Prostate gland (tissue), 2 donors: ENCODE data around the gene RDH8. TPM values are rescaled to one million over a fixed set of nuclear protein-coding genes. Genes with fewer than 3 reads are reported as not detected.

Experiments used
- DNase-seq: peaks from one replicate; pipeline ENCODE4 v3.0.0-alpha.2; 2019; ENCODE audit warnings: low spot score
- H3K27ac ChIP-seq, 2 donors: fragments of 200-600 bp; sonication (generic); 2 replicates each; pipeline ENCODE4 v1.5.1; 2017 to 2019
- H3K27me3 ChIP-seq: fragments of 200-600 bp; sonication (generic); replicated peaks from 2 replicates; pipeline ENCODE4 v1.5.1; 2019; ENCODE audit not compliant: insufficient read depth
- H3K36me3 ChIP-seq, 2 donors: fragments of 200-600 bp; sonication (generic); 1 replicate in 1 of 2; 2 replicates in 1 of 2; pipeline versions ENCODE4 v1.5.1 to v1.8.1; 2017 to 2019
- H3K4me1 ChIP-seq: fragments of 200-600 bp; sonication (generic); replicated peaks from 2 replicates; pipeline ENCODE4 v1.5.1; 2019
- H3K4me3 ChIP-seq, 2 donors: fragments of 200-600 bp; sonication (generic); 2 replicates each; pipeline ENCODE4 v1.5.1; 2017 to 2019
- H3K9me3 ChIP-seq: fragments of 200-600 bp; sonication (generic); 2 replicates; pipeline ENCODE4 v1.5.1; 2017
- POLR2A ChIP-seq: fragments of 450-650 bp; IDR thresholded peaks from one replicate; pipeline ENCODE4 v1.6.1; 2016; ENCODE audit warnings: antibody characterized with exemption, mild to moderate bottlenecking
- POLR2AphosphoS5 ChIP-seq: sonication (generic); formaldehyde crosslinking; IDR thresholded peaks from one replicate; pipeline ENCODE4 v1.6.1; 2017; ENCODE audit warnings: antibody characterized with exemption
- WGBS: methylation state at CpG from one replicate; pipeline ENCODE4 v1.1.5; 2018; 5-methylcytosine and 5-hydroxymethylcytosine counted together
- intact Hi-C: fragments of 100-400 bp; cut with DNase I; formaldehyde crosslinking; loops from one replicate; pipeline ENCODE4 v1.14.2; 2022
- total RNA-seq, 2 donors: library from RNA; depleted of rRNA; stranded (reverse); fragments of >200 nt; gene quantifications; one replicate each; pipeline ENCODE4 v1.1.0, GENCODE V29; 2016
- TF ChIP-seq, protein P1 (sequence below), 4 experiments: fragments of 200-600 bp in 2 of 4; fragments of 450-650 bp in 2 of 4; sonication (generic) in 2 of 4; IDR thresholded peaks; 1 replicate in 3 of 4; 2 replicates in 1 of 4; pipeline ENCODE4 v1.5.1; 2016 to 2019; ENCODE audit warnings: antibody characterized with exemption in 4 of 4, mild to moderate bottlenecking in 2 of 4, moderate library complexity in 2 of 4

Gene RDH8
- total RNA-seq, 2 donors from 2014 or later, result not detected

GRCh38 chr19:10026744-10027143 is 13.5 kb downstream of the RDH8 start:
- no peaks in the 10 kb centered on the region for H3K27me3 ChIP-seq
- intact Hi-C loops, result no loop called here
- H3K9me3 ChIP-seq, result no peaks in the 10 kb centered on the region
- DNase-seq, result no peak
- H3K4me1 ChIP-seq, result no peaks in the 10 kb centered on the region
- TF ChIP-seq, protein P1, sequence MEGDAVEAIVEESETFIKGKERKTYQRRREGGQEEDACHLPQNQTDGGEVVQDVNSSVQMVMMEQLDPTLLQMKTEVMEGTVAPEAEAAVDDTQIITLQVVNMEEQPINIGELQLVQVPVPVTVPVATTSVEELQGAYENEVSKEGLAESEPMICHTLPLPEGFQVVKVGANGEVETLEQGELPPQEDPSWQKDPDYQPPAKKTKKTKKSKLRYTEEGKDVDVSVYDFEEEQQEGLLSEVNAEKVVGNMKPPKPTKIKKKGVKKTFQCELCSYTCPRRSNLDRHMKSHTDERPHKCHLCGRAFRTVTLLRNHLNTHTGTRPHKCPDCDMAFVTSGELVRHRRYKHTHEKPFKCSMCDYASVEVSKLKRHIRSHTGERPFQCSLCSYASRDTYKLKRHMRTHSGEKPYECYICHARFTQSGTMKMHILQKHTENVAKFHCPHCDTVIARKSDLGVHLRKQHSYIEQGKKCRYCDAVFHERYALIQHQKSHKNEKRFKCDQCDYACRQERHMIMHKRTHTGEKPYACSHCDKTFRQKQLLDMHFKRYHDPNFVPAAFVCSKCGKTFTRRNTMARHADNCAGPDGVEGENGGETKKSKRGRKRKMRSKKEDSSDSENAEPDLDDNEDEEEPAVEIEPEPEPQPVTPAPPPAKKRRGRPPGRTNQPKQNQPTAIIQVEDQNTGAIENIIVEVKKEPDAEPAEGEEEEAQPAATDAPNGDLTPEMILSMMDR (IDR thresholded peaks at IDR 0.05), result no peak
- TF ChIP-seq POLR2A (no peak), POLR2AphosphoS5 (no peak)
- 89% methylated on average over 3 of the region's 3 CpGs for WGBS
- no peaks in the 10 kb centered on the region for H3K36me3 ChIP-seq
- H3K27ac ChIP-seq, result no peak overlapping the region
- no peak overlapping the region for H3K4me3 ChIP-seq

GRCh38 chr19:10027158-10027997 is 14.1 kb downstream of the RDH8 start:
- no peak overlapping the region for H3K27ac ChIP-seq
- H3K36me3 ChIP-seq, result no peaks in the 10 kb centered on the region
- TF ChIP-seq, protein P1 (IDR thresholded peaks at IDR 0.05), result peak; percentile 82 to 98 (median 94)
- peak; percentile 89 for TF ChIP-seq POLR2AphosphoS5
- TF ChIP-seq POLR2A, result no peak
- intact Hi-C loops, result no loop called here
- H3K4me3 ChIP-seq, result no peak overlapping the region
- no peaks in the 10 kb centered on the region for H3K9me3 ChIP-seq
- 9% methylated on average over 29 of the region's 29 CpGs for WGBS
- no peaks in the 10 kb centered on the region for H3K27me3 ChIP-seq
- DNase-seq, result peak; percentile 89
- no peaks in the 10 kb centered on the region for H3K4me1 ChIP-seq

- H3K4me1 ChIP-seq, result no peaks in the 10 kb centered on the region
- H3K27me3 ChIP-seq, result peaks cover 3% of the 10 kb centered on the region
- H3K9me3 ChIP-seq, result no peaks in the 10 kb centered on the region
- no peak for DNase-seq
- H3K27ac ChIP-seq, result no peak overlapping the region
- no peak overlapping the region for H3K4me3 ChIP-seq
- TF ChIP-seq POLR2A, result no peak
- no peak for TF ChIP-seq POLR2AphosphoS5
- TF ChIP-seq, protein P1 (IDR thresholded peaks at IDR 0.05), result no peak
- intact Hi-C loops, result no loop called here
- WGBS, result 47% methylated on average over 8 of the region's 8 CpGs
- H3K36me3 ChIP-seq, result no peaks in the 10 kb centered on the region
These were observed 20.3 kb downstream of the RDH8 start for GRCh38 chr19:10033614-10034013.

DNA sequence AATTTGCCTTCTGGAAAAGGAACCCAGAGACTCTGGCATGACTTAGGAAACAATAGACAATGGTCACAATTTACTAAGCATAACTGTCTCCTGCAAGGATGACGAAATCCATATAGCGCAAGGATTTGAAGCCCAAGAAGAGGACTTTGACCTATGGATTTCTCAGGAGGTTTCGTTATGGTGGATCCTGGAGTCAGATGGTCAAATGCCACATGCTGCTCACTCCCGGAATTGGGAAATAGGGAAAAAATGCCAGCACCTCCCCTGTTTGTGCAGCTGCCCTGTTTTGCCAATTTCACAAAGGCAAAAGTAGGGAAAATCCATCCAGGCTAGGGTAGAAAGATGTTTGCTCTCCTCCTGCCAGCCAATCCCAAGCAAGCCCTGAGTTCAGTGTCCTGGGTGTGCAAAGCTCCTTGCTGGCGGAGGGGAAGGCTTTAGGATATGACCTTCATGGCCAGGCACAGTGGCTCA is 23.4 kb downstream of the RDH8 start:
- no peak for DNase-seq
- WGBS, result 58% methylated on average over 5 of the region's 5 CpGs
- H3K27ac ChIP-seq, result no peak overlapping the region
- H3K4me3 ChIP-seq, result no peak overlapping the region
- no peaks in the 10 kb centered on the region for H3K9me3 ChIP-seq
- TF ChIP-seq, protein P1 (IDR thresholded peaks at IDR 0.05), result no peak
- TF ChIP-seq POLR2A, result no peak
- TF ChIP-seq POLR2AphosphoS5, result no peak
- H3K4me1 ChIP-seq, result no peaks in the 10 kb centered on the region
- no peaks in the 10 kb centered on the region for H3K36me3 ChIP-seq
- peaks cover 3% of the 10 kb centered on the region for H3K27me3 ChIP-seq
- intact Hi-C loops, result no loop called here

DNA sequence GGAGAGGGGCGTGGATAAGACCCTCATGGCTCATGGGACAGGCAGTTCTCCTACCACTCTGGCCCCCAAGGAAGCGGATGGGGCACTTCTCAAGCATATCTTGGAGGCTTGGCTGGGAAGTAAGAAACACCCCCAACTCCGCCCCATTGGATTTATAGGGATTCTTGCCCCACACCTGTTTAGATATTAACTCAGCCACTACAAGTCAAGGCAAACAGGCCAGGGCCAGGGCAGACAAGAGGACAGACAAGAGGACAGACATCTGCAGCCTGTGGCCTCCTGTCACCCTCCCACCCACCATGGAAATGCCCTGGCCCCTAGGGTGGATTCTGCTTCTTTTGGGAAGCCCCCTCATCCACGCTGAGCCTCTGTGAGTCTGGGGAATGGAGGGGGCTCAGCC is 24.1 kb downstream of the RDH8 start:
- TF ChIP-seq POLR2AphosphoS5 (no peak), POLR2A (no peak)
- TF ChIP-seq, protein P1 (IDR thresholded peaks at IDR 0.05), result no peak
- 45% methylated on average over 4 of the region's 4 CpGs for WGBS
- H3K4me3 ChIP-seq, result no peak overlapping the region
- no peaks in the 10 kb centered on the region for H3K36me3 ChIP-seq
- no peak for DNase-seq
- no peak overlapping the region for H3K27ac ChIP-seq
- H3K27me3 ChIP-seq, result peaks cover 3% of the 10 kb centered on the region
- intact Hi-C loops, result no loop called here
- H3K4me1 ChIP-seq, result no peaks in the 10 kb centered on the region
- no peaks in the 10 kb centered on the region for H3K9me3 ChIP-seq
